Measurements from ENCODE around the gene KCNA1.

KCNA1 gene

GRCh38 chr12:4958697-4959375, 49.1 kb downstream of the KCNA1 start:
- no peak overlapping the region for H3K4me3 ChIP-seq (ENCODE audit: low read depth, low read length)

DNA sequence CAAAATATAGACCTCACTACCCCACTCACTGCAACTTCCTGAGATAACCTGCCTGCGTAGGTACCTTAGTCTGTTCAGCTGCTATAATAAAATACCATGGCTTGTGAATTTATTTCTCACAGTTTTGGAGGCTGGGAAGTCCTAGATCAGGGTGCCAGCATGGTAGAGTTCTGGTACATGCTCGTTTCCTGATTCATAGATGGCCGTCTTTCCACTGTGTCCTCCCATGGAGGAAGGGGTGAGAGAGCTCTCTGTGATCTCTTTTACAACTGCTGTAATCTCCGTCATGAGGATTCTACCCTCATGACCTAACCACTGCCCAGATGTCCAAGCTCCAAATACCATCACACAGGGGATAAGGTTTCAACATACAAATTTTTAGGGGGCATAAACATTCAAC, 49.7 kb downstream of the KCNA1 start:
- no peak overlapping the region for H3K4me3 ChIP-seq (ENCODE audit: low read depth, low read length)

GRCh38 chr12:4960030-4960429, 50.3 kb downstream of the KCNA1 start:
- H3K4me3 ChIP-seq (ENCODE audit: low read depth, low read length) = no peak overlapping the region

- no peak overlapping the region for H3K4me3 ChIP-seq (ENCODE audit: low read depth, low read length)
Measured at GRCh38 chr12:4960547-4960946, 50.8 kb downstream of the KCNA1 start.

DNA sequence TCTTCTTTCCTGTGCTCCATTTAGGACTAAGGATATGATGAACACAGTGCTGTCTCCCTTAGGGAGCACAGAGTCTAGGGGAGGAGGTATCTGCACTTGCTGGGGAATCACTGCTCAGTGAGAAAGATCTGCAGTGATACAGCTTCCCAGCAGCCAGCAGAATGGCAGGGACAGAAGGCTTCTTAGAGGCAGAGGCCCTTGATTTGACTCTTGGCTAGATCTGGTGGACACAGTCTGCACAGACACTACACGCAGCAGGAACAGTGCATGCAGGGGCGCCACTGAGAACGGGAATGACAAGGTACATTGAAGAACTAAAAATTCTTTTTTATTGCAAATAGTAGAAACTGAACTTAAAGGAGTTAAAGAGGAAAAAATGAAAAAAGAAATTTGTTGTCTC, 51.6 kb downstream of the KCNA1 start:
- no peak overlapping the region for H3K4me3 ChIP-seq (ENCODE audit: low read depth, low read length)

DNA sequence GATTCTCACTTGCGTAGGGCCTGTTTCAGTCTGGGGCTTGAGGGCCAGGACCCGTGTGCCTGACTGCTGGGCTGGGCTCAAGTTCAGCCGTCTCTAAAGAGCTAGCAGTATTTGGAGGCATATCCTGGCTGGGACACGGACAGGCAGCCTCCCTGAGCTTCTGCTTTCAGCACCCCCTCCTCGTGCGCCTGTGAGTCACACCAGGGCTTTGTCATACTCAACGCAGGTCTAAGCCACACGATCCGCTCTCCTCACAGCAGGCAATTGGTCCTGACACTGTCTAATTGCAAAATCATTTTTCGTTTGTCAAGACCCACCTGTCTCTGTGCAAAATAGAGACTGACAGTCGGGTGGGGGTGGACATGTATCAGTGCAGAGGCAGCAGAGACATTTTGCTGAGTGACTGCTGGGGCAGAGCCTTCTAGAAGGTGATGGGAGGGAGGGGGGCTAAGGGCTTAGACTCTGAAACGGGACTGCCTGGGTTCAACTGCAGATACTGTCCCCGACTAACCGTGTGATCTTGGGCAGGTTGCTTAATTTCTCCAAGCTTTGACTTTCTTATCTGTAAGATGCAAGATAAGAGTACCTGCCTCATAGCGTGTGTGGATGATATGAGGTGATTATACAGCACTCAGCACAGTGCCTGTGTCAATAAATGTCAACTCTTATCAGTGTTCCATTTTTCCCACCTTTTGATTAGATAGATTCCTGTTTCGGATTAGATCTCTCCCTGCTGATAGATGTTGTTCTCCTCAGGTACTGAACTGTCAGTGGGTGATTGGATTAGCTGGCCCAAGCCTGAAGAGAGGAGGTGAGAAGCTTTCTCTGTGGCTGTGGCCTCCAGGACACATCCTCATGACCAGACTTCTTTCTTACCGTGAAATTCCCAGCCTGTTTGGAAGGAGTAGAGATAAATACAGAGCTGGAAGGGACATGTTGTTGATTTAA, 53.1 kb downstream of the KCNA1 start:
- H3K4me3 ChIP-seq (ENCODE audit: low read depth, low read length) = no peak overlapping the region

Data from iPS-11a (cell line).